Neural cell (in vitro differentiated cells): ENCODE data around the gene PFKFB1.

ENCODE experiments used
- EZH2 ChIP-seq: fragments of 200-600, 300-800 bp; shearing (Covaris generic), sonication (generic); IDR thresholded peaks from 2 replicates; pipeline ENCODE4 v1.6.1; 2014; ENCODE audit warnings: antibody characterized with exemption, low read length, borderline replicate concordance, mild to moderate bottlenecking; ENCODE audit not compliant: insufficient read depth, poor library complexity, severe bottlenecking
- SMC3 ChIP-seq: fragments of 450-650 bp; conservative IDR thresholded peaks from 2 replicates; pipeline ENCODE4 v1.6.1; 2014; ENCODE audit warnings: antibody characterized with exemption, mild to moderate bottlenecking, moderate library complexity; ENCODE audit not compliant: poor library complexity
- TF ChIP-seq, protein P1 (sequence below): fragments of 450-650 bp; IDR thresholded peaks from 2 replicates; pipeline ENCODE4 v1.5.1; 2014; ENCODE audit warnings: antibody characterized with exemption, mild to moderate bottlenecking, moderate library complexity; ENCODE audit not compliant: poor library complexity, severe bottlenecking

DNA sequence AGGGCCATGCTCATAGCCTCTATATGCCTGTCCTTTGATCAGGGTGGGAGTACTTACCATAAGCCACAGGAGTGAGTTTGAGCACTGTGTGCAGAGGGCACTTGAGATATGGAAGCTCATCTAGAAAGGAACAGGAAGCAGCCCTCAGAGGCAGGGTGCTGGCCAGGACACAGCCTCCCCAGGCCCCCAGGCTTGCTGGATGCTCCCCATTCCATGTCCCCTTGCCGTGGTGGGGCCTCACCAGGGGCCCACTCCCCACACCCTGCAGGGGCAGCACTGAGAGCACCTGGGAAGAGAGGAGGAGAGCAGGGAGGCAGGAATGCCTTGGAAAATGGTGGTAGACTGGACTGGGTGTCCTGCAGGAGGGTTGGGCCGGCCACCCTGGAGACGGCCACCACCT, 59.1 kb downstream of the PFKFB1 start:
- TF ChIP-seq EZH2 (no peak), SMC3 (no peak)
- TF ChIP-seq, protein P1, sequence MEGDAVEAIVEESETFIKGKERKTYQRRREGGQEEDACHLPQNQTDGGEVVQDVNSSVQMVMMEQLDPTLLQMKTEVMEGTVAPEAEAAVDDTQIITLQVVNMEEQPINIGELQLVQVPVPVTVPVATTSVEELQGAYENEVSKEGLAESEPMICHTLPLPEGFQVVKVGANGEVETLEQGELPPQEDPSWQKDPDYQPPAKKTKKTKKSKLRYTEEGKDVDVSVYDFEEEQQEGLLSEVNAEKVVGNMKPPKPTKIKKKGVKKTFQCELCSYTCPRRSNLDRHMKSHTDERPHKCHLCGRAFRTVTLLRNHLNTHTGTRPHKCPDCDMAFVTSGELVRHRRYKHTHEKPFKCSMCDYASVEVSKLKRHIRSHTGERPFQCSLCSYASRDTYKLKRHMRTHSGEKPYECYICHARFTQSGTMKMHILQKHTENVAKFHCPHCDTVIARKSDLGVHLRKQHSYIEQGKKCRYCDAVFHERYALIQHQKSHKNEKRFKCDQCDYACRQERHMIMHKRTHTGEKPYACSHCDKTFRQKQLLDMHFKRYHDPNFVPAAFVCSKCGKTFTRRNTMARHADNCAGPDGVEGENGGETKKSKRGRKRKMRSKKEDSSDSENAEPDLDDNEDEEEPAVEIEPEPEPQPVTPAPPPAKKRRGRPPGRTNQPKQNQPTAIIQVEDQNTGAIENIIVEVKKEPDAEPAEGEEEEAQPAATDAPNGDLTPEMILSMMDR: no peak
